Activated CD8-positive, alpha-beta memory T cell treated with anti-CD3 and anti-CD28 coated beads for 48 hours (primary cell): Measurements from ENCODE around the gene ST3GAL4.
"Not testable (repeated sequence)": the region's sequence is repeated elsewhere in the genome, so short reads cannot be mapped to it uniquely, and the experiment has no call there.

Experiments
- DNase-seq, 3 experiments: peaks; one replicate each; pipeline ENCODE4 v3.0.0-alpha.2; 2020; ENCODE audit warnings: low read depth in 2 of 3, low spot score in 2 of 3

The ST3GAL4 gene

DNA sequence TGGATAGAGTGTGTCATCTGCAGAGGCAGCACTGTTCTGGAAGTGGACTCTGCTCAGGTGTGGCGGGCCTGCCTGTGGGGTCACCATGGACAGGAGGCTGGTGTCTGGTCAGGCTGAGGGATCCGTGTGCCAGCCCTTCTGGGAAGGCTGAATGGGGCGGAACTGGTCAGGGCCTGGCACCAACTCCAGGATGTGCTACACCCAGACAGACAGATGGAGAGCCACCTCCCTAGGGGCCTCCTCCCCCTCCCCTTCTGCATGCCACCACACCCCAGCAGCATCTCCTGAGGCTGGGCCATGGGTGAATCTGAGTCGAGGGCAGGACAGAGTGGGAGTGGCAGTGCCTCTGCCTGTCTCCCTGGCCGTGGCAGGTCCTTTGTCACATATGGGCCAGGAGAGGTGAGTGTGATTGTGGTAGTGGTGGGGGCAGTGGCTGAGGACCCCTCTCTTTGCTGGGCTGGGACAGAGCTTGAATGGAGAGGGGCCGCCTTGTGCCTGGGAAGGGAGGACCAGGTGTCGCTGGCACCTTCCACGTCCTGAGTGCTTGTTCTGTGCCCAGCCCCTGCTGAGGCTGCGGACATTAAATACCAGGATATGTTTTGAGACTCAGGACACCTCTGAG lies 29.1 kb downstream of the ST3GAL4 start:
- no peak for DNase-seq

DNA sequence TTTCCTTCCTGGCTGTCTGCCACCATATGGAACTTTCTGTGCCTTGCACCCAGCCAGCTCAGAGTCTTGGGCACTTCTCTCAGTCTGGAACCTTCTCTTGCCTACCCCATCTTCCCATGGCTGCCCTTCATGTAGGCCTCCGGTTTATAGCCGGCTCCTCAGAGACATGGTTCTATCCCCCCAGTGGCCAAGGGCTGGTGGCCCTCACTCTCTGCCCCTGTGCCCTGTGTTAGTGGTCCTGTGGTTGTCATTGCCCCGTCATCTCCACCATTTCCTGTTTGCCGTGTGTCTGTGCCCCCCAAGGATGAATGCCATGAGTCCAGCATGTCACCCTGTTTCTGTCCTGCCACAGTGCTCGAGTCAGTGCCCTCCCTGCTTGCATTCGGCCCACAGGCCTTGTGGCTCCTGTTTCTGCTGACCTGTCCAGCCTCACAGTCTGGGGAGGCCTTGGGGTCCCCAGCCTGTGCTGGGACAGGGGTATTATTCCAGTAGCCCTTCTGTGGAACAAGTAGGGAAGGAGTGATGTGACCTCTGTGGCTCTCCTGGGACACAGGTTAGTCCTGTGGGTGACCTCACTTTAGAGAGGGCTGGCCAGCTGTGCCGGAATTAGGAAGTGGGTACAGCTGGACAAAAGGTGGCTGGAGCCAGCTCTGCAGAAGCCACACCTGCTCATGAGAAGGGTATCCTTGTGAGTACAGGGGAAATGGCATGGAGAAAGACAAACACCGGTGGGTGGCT lies 30.7 kb downstream of the ST3GAL4 start:
- DNase-seq: no peak

DNA sequence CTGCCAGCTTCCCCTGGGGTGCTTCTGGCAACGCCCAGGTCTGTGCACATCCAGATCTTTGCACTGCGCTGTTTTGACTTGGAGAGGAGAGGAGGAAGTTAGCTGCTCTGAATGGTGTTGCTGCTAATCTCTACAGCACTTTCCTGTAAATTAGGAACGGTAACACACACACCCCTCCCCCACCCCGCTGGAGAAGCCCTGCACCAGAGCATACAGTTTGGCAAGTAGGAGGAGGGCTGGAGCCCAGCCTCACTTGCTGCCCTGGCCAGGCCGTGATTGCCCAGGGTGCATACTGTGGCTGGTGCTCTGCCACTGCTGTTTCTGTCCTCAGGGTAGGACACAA lies 31.2 kb downstream of the ST3GAL4 start:
- DNase-seq: not testable (repeated sequence)

DNA sequence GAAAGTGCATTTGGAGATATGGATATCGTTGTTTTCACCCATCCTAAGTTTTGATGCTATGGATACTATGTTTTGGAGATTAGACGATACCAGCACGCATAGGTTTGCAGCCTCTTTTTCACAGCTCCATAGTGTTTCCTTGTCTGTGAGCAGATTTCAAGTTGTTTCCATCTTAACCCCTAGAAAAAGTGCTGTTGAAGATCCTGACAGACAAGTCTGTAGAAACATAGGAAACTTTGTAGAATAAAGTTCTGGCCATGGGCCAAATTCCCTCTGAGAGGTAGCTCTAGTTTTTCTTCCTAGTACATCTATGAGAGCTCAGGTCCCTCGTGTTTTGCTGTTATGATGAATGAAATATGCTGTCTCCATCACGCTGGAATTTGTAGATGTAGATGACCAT lies 32.4 kb downstream of the ST3GAL4 start:
- DNase-seq: no peak

DNA sequence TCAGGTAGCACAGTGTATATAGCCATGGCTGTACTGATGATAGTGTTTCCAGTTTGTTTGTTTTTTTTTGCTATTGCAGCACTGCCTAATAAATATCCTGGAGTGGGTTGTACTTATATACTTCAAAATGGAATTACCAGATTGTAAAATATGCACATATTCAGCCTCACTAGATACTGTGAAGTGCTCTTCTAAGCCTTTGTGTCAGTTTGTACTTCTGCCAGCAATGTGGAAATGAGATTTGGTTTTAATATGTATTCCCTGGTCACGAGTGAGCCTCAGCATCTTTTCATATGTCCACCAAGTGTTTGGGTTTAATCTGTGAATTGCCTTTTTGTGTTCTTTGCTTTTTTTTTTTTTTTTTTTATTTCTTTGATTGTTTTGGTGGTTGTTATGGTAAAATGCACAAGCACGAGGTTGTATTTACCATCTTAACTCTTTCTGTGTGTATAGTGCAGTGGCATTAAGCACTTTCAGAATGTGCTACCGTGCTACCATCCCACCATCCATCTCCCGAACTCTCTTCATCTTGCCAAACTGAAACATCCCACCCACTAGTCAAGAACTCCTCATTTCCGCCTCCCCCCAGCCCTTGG lies 34.9 kb downstream of the ST3GAL4 start:
- DNase-seq: no peak

DNA sequence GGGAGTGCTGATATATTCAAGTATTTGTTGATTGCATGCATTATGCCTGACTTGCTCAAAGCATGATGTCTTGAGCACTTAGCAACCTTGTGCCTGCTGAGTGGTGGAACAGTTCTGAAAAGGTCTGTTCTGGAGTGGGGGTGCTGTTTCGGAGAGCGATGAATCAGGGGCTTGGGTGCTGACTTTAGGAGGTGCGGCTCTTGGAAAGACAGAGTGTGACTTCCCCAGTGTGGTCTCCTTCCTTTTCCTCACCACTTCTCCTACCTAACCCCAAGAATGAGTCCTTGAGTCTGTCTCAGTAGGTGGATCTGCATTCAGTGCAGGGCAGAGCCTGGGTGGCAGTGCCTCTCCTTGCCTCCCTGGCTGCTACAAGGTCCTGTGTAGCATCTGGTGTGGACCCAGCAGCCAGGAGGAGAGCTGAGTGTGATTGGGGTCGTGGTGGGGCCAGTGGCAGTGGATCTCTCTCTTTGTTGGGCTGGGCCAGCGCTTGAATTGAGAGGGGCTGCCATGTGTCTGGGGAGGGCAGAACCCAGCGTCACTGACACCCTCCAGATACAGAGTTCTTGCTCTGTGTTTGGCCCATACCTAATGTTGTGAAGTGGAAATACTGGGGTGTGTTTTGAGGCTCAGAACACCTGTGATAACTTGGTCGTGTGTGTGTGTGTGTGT lies 35.9 kb downstream of the ST3GAL4 start:
- no peak for DNase-seq

DNA sequence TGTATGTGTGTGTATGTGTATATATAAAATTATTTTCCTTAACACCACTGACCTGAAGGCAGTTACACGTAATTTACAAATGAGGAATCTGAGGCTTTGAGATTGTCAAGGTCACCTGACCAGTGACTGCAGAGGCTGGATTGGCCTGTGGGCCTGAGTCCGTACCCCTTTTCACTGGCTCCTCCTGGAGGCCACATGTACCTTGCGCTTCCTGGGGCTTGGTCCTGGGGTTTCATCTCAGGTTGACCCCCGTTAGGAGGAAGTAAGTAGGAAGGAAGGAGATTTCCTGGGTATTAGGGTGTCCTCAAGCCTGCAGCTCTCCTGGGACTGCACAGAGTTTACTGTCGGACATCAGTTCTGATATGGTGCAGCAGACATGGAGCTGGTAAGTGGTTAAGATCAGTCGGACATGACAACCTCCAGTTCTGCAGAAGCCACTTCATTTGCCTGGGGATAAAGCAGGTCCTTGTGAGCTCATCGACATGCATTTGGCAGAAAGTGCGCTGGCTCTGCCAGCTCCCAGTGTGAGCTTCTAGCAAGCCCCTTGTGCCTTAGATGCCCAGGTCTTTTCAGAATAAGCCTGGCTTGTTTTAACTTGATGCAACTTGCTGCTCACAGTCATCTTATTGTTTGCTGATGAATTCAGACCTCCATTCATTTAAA lies 36.6 kb downstream of the ST3GAL4 start:
- DNase-seq: no peak

DNA sequence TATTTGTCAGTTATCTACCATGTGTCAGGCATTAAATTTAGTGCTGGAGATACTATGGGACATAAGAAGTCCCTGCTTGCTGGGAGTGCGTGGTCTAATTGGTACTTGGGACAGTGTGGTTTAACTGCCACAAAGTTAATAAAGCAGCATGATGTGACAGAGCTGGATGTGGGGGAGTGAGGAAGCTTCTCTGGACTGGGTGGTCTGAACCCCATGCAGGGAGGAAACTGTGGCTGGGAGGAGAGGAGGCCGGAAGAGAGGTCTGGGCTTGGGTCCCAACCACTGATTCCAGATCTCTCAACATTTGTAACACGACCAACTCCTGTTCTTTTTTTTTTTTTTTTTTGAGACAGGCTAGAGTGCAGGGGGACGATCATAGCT lies 37.1 kb downstream of the ST3GAL4 start:
- DNase-seq: no peak

DNA sequence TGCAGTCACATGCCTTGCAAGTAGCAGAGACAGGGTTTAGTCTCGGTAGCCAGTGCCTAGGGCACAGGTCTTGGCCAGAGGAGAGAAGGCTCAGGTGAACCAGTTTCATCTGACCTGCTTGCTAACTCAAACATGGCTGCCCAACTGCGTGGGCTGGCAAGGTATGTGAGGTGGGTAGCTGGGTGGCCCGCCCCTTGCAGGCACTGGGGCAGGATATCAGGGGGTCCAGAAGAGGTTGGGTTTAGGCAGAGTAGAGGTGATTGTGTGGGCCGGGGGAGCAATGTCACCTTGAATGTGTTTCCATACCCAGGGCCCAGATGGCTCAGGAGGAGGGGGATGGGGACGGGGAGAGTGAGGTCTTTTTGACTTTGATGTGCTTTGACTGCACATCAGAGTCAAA lies 37.7 kb downstream of the ST3GAL4 start:
- DNase-seq: no peak

DNA sequence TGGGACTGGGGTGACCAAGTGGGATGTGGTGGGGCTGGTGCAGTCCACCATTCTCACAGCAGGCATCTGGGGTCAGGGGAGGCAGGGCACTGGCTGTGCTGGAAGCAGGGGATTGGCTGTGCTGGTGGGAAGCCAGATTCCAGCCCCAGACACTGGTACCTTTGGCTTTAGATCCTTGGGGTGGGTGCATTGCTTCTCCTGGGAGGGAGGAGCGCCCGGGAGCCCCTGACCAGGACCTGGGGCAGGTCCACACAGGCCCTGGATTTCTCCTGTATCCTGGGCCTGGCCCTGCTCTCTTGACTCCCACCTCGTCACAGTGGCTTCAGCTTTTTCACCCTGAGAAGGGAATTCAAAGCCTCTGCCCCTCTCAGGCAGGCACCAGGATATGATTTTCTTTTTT lies 38.5 kb downstream of the ST3GAL4 start:
- DNase-seq: no peak

DNA sequence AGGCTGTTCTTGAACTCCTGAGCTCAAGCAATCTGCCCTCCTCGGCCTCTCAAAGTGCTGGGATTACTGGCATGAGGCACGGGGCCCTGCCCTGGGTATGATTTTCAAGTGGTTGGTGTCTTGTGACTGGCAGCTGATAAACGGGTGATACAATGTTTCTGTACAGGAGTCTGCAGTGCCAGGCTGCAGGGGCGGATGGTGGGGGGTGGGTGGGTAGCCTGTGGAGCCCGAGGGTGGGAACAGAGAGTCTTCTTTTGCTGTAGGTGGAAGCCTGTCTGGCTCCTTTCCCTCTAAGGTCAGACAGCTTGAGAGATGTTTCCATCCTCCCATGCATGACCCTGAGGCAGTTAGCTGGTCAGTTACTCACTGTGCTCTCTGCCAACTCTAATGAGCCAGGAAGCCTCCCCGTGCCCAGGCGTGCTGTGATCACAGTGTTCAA lies 39.2 kb downstream of the ST3GAL4 start:
- DNase-seq: not testable (repeated sequence)

DNA sequence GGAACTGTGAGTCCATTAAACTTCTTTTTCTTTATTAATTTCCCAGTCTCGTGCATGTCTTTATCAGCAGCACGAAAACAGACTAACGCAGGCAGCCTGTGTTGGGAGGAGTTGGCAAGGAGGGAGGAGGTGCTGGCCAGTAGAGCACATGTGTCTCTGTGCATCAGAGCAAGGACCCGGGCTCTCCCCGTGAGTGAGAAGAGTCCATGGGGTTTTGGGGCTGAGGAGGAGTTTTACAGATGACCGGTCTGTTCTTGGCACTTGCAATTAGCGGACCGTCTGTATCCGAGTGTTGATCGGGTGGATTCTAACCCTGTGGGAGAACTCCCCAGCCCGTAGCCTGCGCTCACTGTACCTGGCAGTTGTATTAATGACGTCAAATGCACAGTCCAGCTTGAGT lies 40.3 kb downstream of the ST3GAL4 start:
- DNase-seq: not testable (repeated sequence)

DNA sequence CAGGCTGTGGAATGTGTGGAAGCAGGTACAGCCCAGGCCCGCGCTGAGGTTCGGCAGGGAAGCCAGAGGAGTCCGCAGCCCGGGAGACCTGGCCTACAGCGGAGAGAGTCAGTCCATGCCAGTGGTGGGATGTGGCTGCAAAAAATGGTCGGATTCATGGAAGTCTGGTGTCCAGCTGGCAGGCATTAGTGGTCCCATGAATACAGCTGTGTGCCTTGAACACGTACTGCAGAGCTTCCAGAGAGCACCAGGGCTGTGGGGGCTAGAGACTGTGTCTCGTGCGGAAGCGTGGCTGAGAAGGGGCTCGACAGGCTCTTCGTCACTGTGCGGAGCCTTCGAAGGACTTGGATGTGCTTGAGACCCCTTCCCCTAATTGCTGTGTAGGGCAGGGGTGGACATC lies 40.8 kb downstream of the ST3GAL4 start:
- DNase-seq: not testable (repeated sequence)

DNA sequence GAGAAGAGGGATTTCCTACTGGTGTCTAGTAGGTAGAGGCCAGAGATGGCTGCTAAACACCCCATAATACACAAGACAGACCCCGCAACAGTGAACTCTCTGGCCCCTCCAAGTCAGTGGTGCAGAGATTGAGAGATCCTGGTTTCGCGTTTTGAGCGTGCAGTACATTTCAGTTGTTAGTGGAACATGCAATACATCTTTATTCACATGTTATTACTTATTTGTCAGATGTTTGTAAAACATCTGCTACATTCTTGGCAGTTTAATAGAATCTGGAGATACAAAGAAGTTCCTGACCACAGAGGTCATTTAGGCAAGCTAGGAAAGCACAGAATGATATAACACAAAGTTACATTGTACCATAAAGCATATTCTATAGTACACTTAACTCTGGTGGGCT lies 41.5 kb downstream of the ST3GAL4 start:
- DNase-seq: no peak

DNA sequence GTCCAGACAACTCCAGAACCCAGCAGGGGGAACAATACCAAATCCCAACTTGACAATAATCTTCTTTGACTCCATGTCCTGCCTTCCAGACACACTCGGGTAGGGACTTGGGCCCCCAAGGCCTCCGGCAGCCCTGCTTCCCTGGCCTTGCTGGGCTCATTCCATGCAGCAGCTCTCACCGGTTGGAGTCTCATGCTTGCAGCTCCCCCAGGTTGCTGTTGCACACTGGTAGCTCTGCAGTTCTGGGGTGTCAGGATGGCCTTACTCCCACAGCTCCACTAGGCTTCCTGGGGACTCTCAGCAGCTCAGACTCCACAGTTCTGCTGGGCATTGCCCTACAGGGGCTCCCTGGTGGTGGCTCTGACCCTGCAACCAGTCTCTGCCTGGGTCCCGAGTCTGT lies 42.8 kb downstream of the ST3GAL4 start:
- no peak for DNase-seq

DNA sequence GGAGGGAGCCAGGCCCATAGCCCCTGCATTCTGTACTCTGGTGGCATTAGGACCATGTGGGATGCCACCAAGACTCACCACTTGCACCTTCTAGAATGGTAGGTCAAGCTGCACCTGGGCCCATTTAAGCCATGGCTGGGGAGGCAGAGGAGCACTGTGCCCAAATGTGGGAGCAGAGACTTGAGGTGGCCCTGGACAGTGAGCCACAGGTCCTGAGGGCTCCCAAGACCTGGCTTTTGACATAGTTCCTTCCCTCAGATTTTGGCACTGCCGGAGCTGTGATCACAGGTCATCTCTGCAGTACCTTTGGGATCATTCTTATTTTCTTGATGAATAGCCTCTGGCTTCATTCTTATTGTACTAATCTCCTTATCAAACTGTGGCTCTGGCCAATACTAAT lies 43.2 kb downstream of the ST3GAL4 start:
- no peak for DNase-seq

DNA sequence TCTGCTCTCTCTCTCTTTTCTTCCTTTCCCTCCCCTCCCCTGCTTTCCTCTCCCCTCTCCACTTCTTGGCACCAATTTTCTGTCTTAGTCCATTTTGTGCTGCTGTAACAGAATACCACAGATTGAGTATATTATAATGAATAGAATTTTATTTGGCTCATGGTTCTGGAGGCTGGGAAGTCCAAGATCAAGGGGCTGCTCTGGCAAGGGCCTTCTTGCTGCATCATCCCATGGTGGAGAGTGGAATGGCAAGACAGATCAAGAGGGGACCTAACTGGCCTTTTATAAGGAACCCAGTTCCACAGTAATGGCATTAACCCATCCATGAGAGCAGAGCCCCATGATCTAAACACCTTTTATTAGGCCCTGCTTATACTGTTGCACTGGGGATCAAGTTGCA lies 44.5 kb downstream of the ST3GAL4 start:
- DNase-seq: no peak

DNA sequence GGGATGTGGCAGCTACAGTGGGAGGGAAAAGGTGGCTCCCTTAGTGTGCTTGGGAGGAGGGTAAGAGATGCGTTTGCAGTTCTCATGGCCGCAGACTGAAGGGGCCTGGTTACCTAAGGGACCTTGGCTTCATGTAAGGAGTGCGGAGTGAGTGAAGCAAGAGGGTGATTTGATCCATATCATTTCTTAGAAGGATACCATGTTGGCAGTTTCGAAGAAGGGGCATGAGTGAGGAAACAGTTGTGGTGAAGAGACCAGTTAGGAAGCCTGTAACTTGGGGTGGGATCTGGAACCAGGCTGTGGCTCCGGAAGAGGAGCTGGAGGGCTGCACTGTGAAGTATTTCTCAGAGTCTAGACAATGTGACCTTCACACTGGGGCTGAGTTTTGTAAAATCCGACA lies 45.0 kb downstream of the ST3GAL4 start:
- no peak for DNase-seq

DNA sequence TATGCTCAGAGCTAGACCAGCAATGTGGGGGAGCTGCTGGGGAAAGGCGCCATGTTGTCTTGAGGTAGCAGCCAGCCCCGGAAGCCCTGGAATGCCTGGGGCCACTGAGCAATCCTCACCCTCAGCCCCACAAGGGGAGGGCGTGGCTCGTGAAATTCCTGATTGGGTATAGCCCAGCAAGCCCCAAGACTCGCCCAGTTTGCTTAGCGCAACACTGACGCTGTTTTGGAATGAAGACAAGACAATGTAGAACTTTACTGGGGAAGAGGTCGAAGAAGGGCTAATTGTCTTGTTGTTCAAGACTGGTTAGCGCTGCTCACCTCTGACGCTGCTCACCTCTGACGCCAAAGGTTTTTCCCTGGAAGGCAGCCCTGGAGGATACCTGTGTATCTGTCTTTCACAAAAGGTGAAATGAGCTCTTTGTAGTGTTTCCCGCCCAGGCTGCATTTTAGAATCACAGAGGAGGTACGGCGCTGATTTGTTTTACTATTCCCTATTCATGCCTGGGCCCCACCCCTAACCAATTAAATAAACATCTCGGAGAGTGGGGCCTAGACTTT lies 47.6 kb downstream of the ST3GAL4 start:
- DNase-seq: no peak

DNA sequence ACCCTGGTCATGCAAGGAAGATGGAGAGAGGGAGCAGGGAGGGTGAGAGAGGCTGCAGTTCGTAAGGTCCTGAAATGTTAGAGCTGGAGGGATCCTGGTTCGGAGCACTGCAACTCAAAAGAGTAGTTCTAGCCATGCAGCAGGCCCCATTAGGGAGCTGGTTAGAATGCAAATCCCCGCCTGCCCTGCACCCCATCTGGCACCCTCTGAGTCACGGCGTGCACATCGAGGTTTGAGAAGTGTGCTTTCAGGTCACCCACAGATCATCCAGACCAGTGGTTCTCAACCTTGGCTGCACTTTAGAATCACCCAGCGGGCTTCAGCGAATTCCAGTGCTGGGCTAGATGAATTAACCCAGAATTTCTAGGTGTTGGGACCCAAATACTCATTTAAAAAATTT lies 48.2 kb downstream of the ST3GAL4 start:
- no peak for DNase-seq

DNA sequence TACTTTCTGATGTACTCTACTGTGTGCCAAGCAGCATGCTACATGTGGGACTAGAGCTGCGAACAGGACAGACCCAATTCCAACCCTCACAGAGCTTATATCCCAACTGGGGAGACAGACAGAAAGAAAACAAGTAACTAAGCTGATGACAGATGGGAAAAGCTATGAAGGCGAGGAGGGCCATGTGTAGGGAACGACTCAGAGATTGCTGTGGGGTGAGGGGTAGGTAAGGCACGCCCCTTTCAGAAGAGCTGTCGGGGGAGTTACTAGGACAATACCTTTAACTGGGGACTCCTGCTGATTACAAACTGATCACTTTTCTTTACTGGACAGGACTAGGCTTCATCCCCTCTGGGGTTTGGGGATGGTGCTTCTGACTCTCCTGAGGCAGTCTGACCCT lies 48.9 kb downstream of the ST3GAL4 start:
- no peak for DNase-seq
